HG03097 (cell line): Measurements from ENCODE around the gene UBAC2.

Experiments used
- ATAC-seq: cut with Tn5 transposase; IDR thresholded peaks from one replicate; pipeline ENCODE4 v1.9.1; 2021; ENCODE audit not compliant: unreplicated experiment, low FRiP score

UBAC2 gene

GRCh38 chr13:99370481-99371275, 170.0 kb downstream of the UBAC2 start:
- ATAC-seq = no peak

GRCh38 chr13:99371956-99372355, 171.3 kb downstream of the UBAC2 start:
- ATAC-seq = no peak

GRCh38 chr13:99373436-99373835, 172.8 kb downstream of the UBAC2 start:
- ATAC-seq = no peak

- peak; percentile 49 for ATAC-seq
Observed at GRCh38 chr13:99374169-99374991, 173.7 kb downstream of the UBAC2 start.

DNA sequence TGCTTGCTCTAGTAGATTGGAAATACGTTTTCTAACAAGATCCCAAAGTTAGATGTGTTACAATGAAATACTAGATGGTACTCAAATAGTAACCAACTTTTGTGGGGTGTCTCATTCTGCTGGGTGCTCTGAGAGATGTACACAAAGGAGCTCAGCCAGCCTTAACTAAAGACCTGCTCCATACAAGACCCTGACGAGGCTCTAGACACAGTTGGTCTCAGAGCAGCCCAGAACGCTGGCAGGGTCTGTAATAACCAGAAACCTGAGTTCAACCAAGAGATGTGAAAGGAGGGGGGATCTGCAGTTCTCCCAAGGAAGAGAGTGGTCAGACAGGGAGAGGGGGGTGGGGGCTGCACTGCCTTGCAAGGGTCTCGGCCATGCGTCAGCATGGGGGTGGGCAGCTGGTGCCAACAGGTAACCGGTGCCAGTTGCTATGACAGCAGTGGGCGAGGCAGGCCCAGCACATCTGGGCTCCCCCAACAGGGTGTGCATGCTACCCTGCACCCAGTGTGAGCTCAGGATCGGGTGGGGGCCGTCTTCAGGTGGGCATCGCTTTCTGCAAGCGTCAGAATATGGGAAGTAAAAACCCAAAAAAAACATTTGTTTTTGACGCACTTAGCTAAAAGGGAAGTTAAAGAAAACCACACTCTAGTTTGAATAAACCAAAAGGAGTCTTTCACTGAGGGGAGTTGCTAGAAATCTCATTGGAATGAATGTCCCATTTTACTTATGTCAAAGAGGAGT, 174.5 kb downstream of the UBAC2 start:
- peak; percentile 43 for ATAC-seq

DNA sequence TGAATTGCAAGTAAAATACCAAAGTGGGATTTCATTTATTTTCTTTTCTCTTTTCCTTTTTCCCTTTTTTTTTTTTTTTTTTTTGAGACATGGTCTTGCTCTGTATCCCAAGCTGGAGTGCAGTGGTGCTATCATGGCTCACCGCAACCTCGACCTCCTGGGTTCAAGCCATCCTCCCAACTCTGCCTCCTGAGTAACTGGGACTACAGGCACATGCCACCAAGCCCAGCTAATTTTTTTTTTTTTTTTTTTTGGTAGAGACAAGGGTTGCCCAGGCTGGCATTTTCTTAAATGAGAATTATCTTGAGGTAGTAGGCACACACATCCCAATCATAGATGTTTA, 175.1 kb downstream of the UBAC2 start:
- ATAC-seq = no peak

- peak; percentile 43 for ATAC-seq
Observed at GRCh38 chr13:99376132-99376531, 175.5 kb downstream of the UBAC2 start.

- no peak for ATAC-seq
Observed at GRCh38 chr13:99376924-99377323, 176.3 kb downstream of the UBAC2 start.

DNA sequence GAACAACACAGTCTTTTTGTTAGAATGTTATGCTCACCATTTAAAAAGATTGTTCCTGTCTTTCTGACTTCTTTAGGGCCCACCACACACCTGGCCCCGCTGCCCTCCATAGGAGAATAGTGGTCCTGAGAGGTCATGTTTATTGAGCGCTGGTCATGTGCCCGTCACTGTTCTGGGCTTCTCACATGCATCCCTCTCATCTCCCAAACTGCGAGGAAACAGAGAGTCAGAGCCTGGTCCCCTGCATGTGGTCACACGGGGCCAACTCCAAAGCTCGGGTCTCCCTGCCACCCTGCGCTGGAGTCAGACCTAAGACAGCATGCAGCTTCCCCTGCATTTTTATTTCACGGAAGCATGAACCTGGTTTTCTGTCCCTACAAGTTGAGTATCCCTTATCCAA, 177.0 kb downstream of the UBAC2 start:
- no peak for ATAC-seq

GRCh38 chr13:99378985-99379733, 178.5 kb downstream of the UBAC2 start:
- no peak for ATAC-seq

- ATAC-seq = no peak
Observed at GRCh38 chr13:99379856-99380801, 179.5 kb downstream of the UBAC2 start.

DNA sequence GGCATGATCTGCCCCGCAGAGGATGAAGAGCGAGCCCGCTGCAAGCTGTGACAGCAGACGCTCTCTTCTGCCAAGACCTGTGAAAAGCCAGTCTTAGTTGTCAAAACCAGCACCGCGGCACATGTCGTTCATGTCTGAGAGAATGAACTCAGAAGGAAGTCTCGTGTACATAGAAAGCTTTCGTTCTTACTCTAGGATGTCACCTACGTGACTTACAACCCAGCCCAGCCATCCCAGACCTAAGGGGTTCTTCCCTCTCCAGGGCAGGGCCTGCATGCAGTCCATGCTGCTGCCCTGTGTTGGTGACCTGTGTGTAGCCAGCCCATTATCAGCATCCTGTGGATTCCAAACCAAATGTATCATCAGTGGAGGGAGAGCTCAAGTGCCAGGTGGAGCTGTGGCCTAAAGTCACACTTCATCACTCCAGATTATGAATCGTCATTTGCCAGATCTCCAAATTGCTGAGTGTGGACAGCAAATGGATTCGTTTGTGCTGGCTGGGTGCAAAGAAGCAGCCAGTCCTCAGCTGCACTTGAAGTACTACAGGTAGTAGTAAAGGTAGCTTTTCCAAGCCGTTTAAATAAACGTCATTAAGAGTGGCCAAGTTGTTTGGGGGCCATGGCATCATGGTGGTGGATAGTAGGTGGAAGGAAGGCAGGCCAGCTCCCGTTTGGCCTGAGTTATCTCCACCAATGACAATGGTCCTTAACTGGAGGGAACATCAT, 180.4 kb downstream of the UBAC2 start:
- no peak for ATAC-seq

DNA sequence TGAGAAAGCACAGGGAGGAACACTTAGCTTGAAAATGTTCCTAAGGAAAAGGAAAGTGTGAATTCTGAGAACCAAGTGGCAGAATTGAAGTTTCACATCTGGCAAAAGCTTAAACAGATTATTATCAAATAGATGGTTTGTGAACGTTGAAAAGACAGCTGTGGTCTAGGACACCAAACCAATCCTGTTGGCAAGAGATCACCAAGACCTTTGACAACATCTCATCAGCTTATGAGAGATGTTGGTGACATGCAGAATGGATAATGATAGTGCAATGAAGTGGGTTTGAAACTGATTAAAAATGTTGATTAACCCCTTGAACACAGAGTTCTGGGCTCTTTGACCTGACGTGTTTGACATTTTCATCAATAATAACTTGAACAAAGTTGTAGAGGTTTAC, 181.1 kb downstream of the UBAC2 start:
- no peak for ATAC-seq

DNA sequence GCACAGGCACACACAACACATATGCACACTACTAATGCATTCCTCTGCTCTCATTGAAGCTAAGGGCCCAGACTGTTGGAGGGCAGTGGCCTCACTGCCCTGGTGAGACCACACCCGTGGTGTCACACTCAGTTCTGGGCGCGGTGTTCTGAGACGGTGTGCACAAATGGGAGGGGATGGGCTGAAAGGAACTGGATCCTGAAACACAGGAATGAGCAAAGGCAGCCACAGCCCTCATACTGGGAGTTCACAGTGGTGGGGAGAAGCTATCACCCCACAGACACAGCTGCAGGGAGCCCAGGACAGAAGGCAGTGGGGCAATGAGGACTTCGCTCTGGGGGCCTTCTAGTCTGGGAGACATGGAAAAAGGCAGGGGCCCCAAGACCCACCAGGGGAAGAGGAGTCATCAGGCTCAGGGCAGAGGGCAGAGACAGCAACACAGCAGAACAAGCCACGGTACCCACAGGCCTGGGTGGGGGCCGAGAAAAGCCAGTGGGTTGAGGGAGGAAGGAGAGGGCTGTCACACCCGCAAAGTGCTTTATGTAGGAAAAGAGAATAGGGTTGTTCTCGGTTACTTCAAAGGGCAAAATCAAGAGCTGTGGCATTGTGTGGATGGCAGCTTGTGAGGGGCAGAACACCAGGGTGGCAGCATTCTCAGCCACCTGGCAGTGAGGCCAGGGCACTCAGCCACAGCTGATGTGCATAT, 181.9 kb downstream of the UBAC2 start:
- ATAC-seq = no peak

GRCh38 chr13:99383511-99383921, 182.9 kb downstream of the UBAC2 start:
- ATAC-seq = no peak

DNA sequence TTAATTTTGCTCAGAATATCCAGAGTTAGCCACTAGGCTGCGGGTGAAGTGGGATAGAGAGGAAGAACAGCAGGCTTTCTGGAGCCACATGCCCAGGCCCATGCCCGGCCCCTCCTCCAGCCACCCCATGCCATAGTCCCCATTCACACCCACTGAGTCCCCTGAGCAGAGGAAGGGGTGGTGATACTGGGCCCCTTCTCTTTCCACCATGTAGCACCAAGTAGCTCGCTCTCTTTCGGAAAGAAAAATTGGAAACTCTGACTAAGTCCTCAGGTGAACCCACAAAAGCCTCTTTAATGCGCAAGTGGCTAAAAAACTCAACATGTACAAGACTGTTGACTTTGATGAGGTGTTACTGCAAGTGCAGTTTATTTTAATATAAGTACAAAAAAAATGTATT, 183.3 kb downstream of the UBAC2 start:
- no peak for ATAC-seq

GRCh38 chr13:99384468-99384867, 183.8 kb downstream of the UBAC2 start:
- ATAC-seq = no peak

GRCh38 chr13:99385161-99385560, 184.5 kb downstream of the UBAC2 start:
- no peak for ATAC-seq
